HL-60 (cell line): ENCODE measurements around the gene XPNPEP3.

Source experiments
- GABPA ChIP-seq: IDR thresholded peaks from 2 replicates; pipeline ENCODE4 v1.6.1; 2012; ENCODE audit warnings: low read depth
- POLR2AphosphoS5 ChIP-seq: IDR thresholded peaks from 2 replicates; pipeline ENCODE4 v1.6.1; 2012; ENCODE audit warnings: low read depth
- TF ChIP-seq, protein P1 (sequence below): IDR thresholded peaks from one replicate; pipeline ENCODE4 v1.5.1; 2011; ENCODE audit warnings: low read length, control low read depth, inconsistent platforms; ENCODE audit not compliant: insufficient read depth
- TF ChIP-seq, protein P2 (sequence below): IDR thresholded peaks from 2 replicates; pipeline ENCODE4 v1.6.1; 2012; ENCODE audit warnings: low read depth; ENCODE audit not compliant: insufficient replicate concordance

DNA sequence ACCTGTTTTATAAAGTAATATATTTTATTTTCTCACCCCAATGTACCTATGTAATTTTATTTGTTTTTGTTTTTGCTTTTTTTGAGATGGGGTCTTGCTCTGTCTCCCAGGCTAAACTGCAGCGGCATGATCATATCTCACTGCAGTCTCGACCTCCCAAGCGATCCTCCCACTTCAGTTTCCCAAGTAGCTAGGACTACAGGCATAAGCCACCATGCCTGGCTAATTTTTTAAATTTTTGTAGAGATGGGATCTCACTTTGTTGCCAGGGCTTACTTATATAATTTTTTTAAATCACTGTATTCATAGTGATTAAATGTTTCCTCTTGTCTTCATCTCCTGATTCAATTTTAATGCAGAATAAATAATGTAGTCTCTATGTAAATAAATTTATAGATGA lies 18.2 kb downstream of the XPNPEP3 start:
- TF ChIP-seq, protein P1, sequence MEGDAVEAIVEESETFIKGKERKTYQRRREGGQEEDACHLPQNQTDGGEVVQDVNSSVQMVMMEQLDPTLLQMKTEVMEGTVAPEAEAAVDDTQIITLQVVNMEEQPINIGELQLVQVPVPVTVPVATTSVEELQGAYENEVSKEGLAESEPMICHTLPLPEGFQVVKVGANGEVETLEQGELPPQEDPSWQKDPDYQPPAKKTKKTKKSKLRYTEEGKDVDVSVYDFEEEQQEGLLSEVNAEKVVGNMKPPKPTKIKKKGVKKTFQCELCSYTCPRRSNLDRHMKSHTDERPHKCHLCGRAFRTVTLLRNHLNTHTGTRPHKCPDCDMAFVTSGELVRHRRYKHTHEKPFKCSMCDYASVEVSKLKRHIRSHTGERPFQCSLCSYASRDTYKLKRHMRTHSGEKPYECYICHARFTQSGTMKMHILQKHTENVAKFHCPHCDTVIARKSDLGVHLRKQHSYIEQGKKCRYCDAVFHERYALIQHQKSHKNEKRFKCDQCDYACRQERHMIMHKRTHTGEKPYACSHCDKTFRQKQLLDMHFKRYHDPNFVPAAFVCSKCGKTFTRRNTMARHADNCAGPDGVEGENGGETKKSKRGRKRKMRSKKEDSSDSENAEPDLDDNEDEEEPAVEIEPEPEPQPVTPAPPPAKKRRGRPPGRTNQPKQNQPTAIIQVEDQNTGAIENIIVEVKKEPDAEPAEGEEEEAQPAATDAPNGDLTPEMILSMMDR = no peak
- TF ChIP-seq POLR2AphosphoS5 (no peak), GABPA (no peak)
- TF ChIP-seq, protein P2, sequence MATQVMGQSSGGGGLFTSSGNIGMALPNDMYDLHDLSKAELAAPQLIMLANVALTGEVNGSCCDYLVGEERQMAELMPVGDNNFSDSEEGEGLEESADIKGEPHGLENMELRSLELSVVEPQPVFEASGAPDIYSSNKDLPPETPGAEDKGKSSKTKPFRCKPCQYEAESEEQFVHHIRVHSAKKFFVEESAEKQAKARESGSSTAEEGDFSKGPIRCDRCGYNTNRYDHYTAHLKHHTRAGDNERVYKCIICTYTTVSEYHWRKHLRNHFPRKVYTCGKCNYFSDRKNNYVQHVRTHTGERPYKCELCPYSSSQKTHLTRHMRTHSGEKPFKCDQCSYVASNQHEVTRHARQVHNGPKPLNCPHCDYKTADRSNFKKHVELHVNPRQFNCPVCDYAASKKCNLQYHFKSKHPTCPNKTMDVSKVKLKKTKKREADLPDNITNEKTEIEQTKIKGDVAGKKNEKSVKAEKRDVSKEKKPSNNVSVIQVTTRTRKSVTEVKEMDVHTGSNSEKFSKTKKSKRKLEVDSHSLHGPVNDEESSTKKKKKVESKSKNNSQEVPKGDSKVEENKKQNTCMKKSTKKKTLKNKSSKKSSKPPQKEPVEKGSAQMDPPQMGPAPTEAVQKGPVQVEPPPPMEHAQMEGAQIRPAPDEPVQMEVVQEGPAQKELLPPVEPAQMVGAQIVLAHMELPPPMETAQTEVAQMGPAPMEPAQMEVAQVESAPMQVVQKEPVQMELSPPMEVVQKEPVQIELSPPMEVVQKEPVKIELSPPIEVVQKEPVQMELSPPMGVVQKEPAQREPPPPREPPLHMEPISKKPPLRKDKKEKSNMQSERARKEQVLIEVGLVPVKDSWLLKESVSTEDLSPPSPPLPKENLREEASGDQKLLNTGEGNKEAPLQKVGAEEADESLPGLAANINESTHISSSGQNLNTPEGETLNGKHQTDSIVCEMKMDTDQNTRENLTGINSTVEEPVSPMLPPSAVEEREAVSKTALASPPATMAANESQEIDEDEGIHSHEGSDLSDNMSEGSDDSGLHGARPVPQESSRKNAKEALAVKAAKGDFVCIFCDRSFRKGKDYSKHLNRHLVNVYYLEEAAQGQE = no peak
